TTC549 (cell line): ENCODE data around the gene PNMA3.
"Not testable (repeated sequence)": the region's sequence is repeated elsewhere in the genome, so short reads cannot be mapped to it uniquely, and the experiment has no call there.

Experiments used
- FAIRE-seq: peaks from 2 replicates; lab custom pipeline; 2012; peaks lifted over from hg19 to GRCh38; lab: Jason Lieb, UNC

The PNMA3 gene

GRCh38 chrX:153074262-153074899, 18.1 kb downstream of the PNMA3 start:
- no peak for FAIRE-seq

GRCh38 chrX:153074935-153075334, 18.7 kb downstream of the PNMA3 start:
- no peak for FAIRE-seq

- no peak for FAIRE-seq
These were observed 19.1 kb downstream of the PNMA3 start for GRCh38 chrX:153075366-153075765.

- FAIRE-seq = not testable (repeated sequence)
These were observed 21.3 kb downstream of the PNMA3 start for GRCh38 chrX:153077437-153078135.

GRCh38 chrX:153083238-153083923, 27.1 kb downstream of the PNMA3 start:
- not testable (repeated sequence) for FAIRE-seq

- no peak for FAIRE-seq
These were observed 46.1 kb downstream of the PNMA3 start for GRCh38 chrX:153102418-153102817.

GRCh38 chrX:153104959-153105358, 48.7 kb downstream of the PNMA3 start:
- not testable (repeated sequence) for FAIRE-seq

- FAIRE-seq = not testable (repeated sequence)
These were observed 50.0 kb downstream of the PNMA3 start for GRCh38 chrX:153106092-153106801.
